H9 (cell line): ENCODE measurements around the gene CSTF1. TPM values are rescaled to one million over a fixed set of nuclear protein-coding genes. Genes with fewer than 3 reads are reported as not detected.

Source experiments
- DNase-seq: peaks from one replicate; pipeline ENCODE4 v3.0.0-alpha.2; 2017
- H2AFZ ChIP-seq: one replicate; pipeline ENCODE4 v1.6.1; 2013; ENCODE audit warnings: mild to moderate bottlenecking, low read length, control low read depth, moderate library complexity
- H2AK5ac ChIP-seq: 2 replicates; pipeline ENCODE4 v1.6.1; 2013; ENCODE audit warnings: low read length, control low read depth, mixed read lengths; ENCODE audit not compliant: insufficient read length
- H2BK120ac ChIP-seq: one replicate; pipeline ENCODE4 v1.6.1; 2013; ENCODE audit warnings: low read depth, mild to moderate bottlenecking, low read length, control low read depth, inconsistent platforms; ENCODE audit not compliant: poor library complexity, severe bottlenecking
- H2BK12ac ChIP-seq: 2 replicates; pipeline ENCODE4 v1.6.1; 2013; ENCODE audit warnings: low read length, control low read depth, mixed read lengths, low read depth; ENCODE audit not compliant: insufficient read length
- H2BK15ac ChIP-seq: 2 replicates; pipeline ENCODE4 v1.6.1; 2013; ENCODE audit warnings: low read depth, low read length, control low read depth
- H2BK20ac ChIP-seq: one replicate; pipeline ENCODE4 v1.6.1; 2013; ENCODE audit warnings: low read depth, mild to moderate bottlenecking, low read length, control low read depth, inconsistent platforms; ENCODE audit not compliant: poor library complexity, severe bottlenecking
- H2BK5ac ChIP-seq: 2 replicates; pipeline ENCODE4 v1.6.1; 2013; ENCODE audit warnings: low read length, control low read depth, mixed read lengths; ENCODE audit not compliant: insufficient read length
- H3K14ac ChIP-seq: 2 replicates; pipeline ENCODE4 v1.6.1; 2013; ENCODE audit warnings: low read length, control low read depth; ENCODE audit not compliant: insufficient read depth
- H3K18ac ChIP-seq: 2 replicates; pipeline ENCODE4 v1.6.1; 2013; ENCODE audit warnings: low read depth, mild to moderate bottlenecking, mixed read lengths, low read length, control low read depth; ENCODE audit not compliant: insufficient read length
- H3K23ac ChIP-seq: 2 replicates; pipeline ENCODE4 v1.6.1; 2013; ENCODE audit warnings: low read length, control low read depth, mixed read lengths, low read depth; ENCODE audit not compliant: insufficient read length
- H3K23me2 ChIP-seq: 2 replicates; pipeline ENCODE4 v1.6.1; 2013; ENCODE audit warnings: low read depth, mild to moderate bottlenecking, mixed read lengths, low read length, control low read depth; ENCODE audit not compliant: insufficient read length, poor library complexity, severe bottlenecking
- H3K27ac ChIP-seq: 2 replicates; pipeline ENCODE4 v1.5.1; 2013; ENCODE audit warnings: low read length, control low read depth, mixed read lengths, low read depth; ENCODE audit not compliant: insufficient read length
- H3K27me3 ChIP-seq: 2 replicates; pipeline ENCODE4 v1.6.1; 2013; ENCODE audit warnings: low read length, control low read depth, inconsistent platforms; ENCODE audit not compliant: insufficient read depth
- H3K4ac ChIP-seq: 2 replicates; pipeline ENCODE4 v1.6.1; 2013; ENCODE audit warnings: low read depth, mild to moderate bottlenecking, control low read depth, inconsistent platforms, low read length, moderate library complexity
- H3K4me1 ChIP-seq: 2 replicates; pipeline ENCODE4 v1.6.1; 2013; ENCODE audit warnings: low read length, control low read depth, inconsistent platforms; ENCODE audit not compliant: insufficient read depth
- H3K4me2 ChIP-seq: 2 replicates; pipeline ENCODE4 v1.6.1; 2013; ENCODE audit warnings: low read length, control low read depth, mixed read lengths; ENCODE audit not compliant: insufficient read length, insufficient read depth
- H3K56ac ChIP-seq: 2 replicates; pipeline ENCODE4 v1.6.1; 2013; ENCODE audit warnings: low read depth, mild to moderate bottlenecking, mixed read lengths, low read length, control low read depth; ENCODE audit not compliant: insufficient read length
- H3K79me1 ChIP-seq: 2 replicates; pipeline ENCODE4 v1.6.1; 2013; ENCODE audit warnings: low read depth, mild to moderate bottlenecking, moderate library complexity, low read length, control low read depth, inconsistent platforms; ENCODE audit not compliant: insufficient read depth, poor library complexity, severe bottlenecking
- H3K79me2 ChIP-seq: 2 replicates; pipeline ENCODE4 v1.6.1; 2013; ENCODE audit warnings: low read length, control low read depth, inconsistent platforms; ENCODE audit not compliant: insufficient read depth
- H3K9ac ChIP-seq: 2 replicates; pipeline ENCODE4 v1.6.1; 2013; ENCODE audit warnings: low read length, control low read depth, mixed read lengths; ENCODE audit not compliant: insufficient read length; ENCODE audit errors: extremely low read depth
- H3K9me3 ChIP-seq: one replicate; pipeline ENCODE4 v1.6.1; 2013; ENCODE audit warnings: low read depth, low read length, inconsistent platforms; ENCODE audit not compliant: control insufficient read depth
- H3T11ph ChIP-seq: one replicate; pipeline ENCODE4 v1.6.1; 2013; ENCODE audit warnings: mild to moderate bottlenecking, low read length, control low read depth, inconsistent platforms
- H4K20me1 ChIP-seq: one replicate; pipeline ENCODE4 v1.6.1; 2013; ENCODE audit not compliant: control insufficient read depth, insufficient read length, insufficient read depth
- H4K5ac ChIP-seq: 2 replicates; pipeline ENCODE4 v1.6.1; 2013; ENCODE audit warnings: low read depth, mild to moderate bottlenecking, mixed read lengths, low read length, control low read depth; ENCODE audit not compliant: insufficient read length
- H4K8ac ChIP-seq: replicated peaks from 2 replicates; pipeline ENCODE4 v1.6.1; 2013; ENCODE audit warnings: low read length, control low read depth, mixed read lengths, low read depth; ENCODE audit not compliant: insufficient read length
- H4K91ac ChIP-seq: 2 replicates; pipeline ENCODE4 v1.6.1; 2013; ENCODE audit warnings: low read depth, mild to moderate bottlenecking, moderate library complexity, mixed read lengths, low read length, control low read depth; ENCODE audit not compliant: insufficient read length
- H3K27ac Mint-ChIP-seq, 3 experiments: 2 replicates in 2 of 3; 3 replicates in 1 of 3; pipeline ENCODE4 v1.8.0; 2020 to 2021; ENCODE audit warnings: mixed read lengths in 3 of 3, mild to moderate bottlenecking in 1 of 3, moderate library complexity in 1 of 3
- H3K27me3 Mint-ChIP-seq: 2 replicates; pipeline ENCODE4 v1.8.0; 2021; ENCODE audit warnings: low read depth, mild to moderate bottlenecking, moderate library complexity, mixed read lengths
- H3K36me3 Mint-ChIP-seq, 3 experiments: 2 replicates in 2 of 3; 3 replicates in 1 of 3; pipeline ENCODE4 v1.8.0; 2020 to 2021; ENCODE audit warnings: low read depth in 3 of 3, mixed read lengths in 3 of 3; ENCODE audit not compliant: insufficient read depth in 1 of 3
- H3K4me1 Mint-ChIP-seq, 2 experiments: 2 replicates each; pipeline ENCODE4 v1.8.0; 2020; ENCODE audit warnings: mixed read lengths in 2 of 2
- H3K4me3 Mint-ChIP-seq, 2 experiments: 2 replicates in 1 of 2; 3 replicates in 1 of 2; pipeline ENCODE4 v1.8.0; 2020 to 2021; ENCODE audit warnings: mild to moderate bottlenecking in 2 of 2, mixed read lengths in 2 of 2, moderate library complexity in 1 of 2
- H3K9me3 Mint-ChIP-seq, 2 experiments: 2 replicates in 1 of 2; 3 replicates in 1 of 2; pipeline ENCODE4 v1.8.0; 2020; ENCODE audit warnings: mild to moderate bottlenecking in 2 of 2, mixed read lengths in 2 of 2, moderate library complexity in 1 of 2
- CTCF ChIP-seq: fragments of 200-600 bp; sonication (generic); conservative IDR thresholded peaks from 3 replicates; pipeline ENCODE4 v1.8.0; 2021; ENCODE audit warnings: antibody characterized with exemption, mild to moderate bottlenecking
- WGBS: extraction: QIAGEN DNeasy Blood & Tissue Kit; methylation state at CpG from one replicate; pipeline ENCODE4 v1.1.7; 2013; ENCODE audit warnings: missing lambda C conversion rate, low lambda C conversion rate, mixed read lengths; ENCODE audit not compliant: insufficient read length; ENCODE audit errors: extremely low coverage; 5-methylcytosine and 5-hydroxymethylcytosine counted together
- total RNA-seq: library from RNA; stranded (reverse); gene quantifications from 2 replicates; pipeline ENCODE4 v1.2.1, GENCODE V29; 2021

The CSTF1 gene
- total RNA-seq, 1 experiment from 2014 or later: 72.9 TPM

GRCh38 chr20:56442389-56443365 is 50.2 kb downstream of the CSTF1 start:
- Histone ChIP-seq H2AFZ (no peak overlapping the region), H2BK15ac (no peak overlapping the region), H3K9me3 (no peaks in the 10 kb centered on the region), H3K14ac (no peak overlapping the region), H2BK12ac (no peak overlapping the region), H3K27me3 (no peaks in the 10 kb centered on the region), H2AK5ac (no peak overlapping the region), H3K4ac (no peak overlapping the region), H3K79me2 (no peaks in the 10 kb centered on the region), H3K79me1 (no peaks in the 10 kb centered on the region), H4K20me1 (no peaks in the 10 kb centered on the region), H3K56ac (no peak overlapping the region), H3K23me2 (no peaks in the 10 kb centered on the region), H3T11ph (no peak overlapping the region), H4K5ac (no peak overlapping the region), H2BK20ac (no peak overlapping the region), H3K23ac (no peak overlapping the region), H2BK5ac (no peak overlapping the region), H3K4me1 (no peaks in the 10 kb centered on the region), H3K18ac (no peak overlapping the region), H4K91ac (no peak overlapping the region), H3K9ac (no peak overlapping the region), H2BK120ac (no peak overlapping the region), H3K4me2 (no peak overlapping the region), H4K8ac (no peak overlapping the region), H3K27ac (no peak overlapping the region)
- no peak for TF ChIP-seq CTCF
- Mint-ChIP-seq H3K27me3 (peaks cover 22% of the 10 kb centered on the region), H3K9me3 (no peaks in the 10 kb centered on the region), H3K4me3 (no peak overlapping the region), H3K27ac (no peak overlapping the region; a peak in 1 of 7 replicates), H3K36me3 (no peaks in the 10 kb centered on the region), H3K4me1 (peaks cover 5% of the 10 kb centered on the region in 2 experiments)
- DNase-seq: no peak
- no CpG with 5 or more reads among the region's 17 CpGs for WGBS
